ENCODE results near the gene GNA14.
"Not testable (repeated sequence)": the region's sequence is repeated elsewhere in the genome, so short reads cannot be mapped to it uniquely, and the experiment has no call there.

DNA sequence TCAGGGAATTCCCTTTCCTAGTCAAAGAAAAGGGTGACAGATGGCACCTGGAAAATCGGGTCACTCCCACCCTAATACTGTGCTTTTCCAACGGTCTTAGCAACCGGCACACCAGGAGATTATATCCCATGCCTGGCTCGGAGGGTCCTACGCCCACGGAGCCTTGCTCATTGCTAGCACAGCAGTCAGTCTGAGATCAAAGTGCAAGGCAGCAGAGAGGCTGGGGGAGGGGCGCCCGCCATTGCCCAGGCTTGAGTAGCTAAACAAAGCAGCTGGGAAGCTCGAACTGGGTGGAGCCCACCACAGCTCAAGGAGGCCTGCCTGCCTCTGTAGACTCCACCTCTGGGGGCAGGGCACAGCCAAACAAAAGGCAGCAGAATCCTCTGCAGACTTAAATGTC lies 239.6 kb downstream of the GNA14 start:
- TF ChIP-seq POLR2A, POLR2AphosphoS5 (IDR thresholded peaks at IDR 0.05): not testable (repeated sequence)
- TF ChIP-seq, protein P1, sequence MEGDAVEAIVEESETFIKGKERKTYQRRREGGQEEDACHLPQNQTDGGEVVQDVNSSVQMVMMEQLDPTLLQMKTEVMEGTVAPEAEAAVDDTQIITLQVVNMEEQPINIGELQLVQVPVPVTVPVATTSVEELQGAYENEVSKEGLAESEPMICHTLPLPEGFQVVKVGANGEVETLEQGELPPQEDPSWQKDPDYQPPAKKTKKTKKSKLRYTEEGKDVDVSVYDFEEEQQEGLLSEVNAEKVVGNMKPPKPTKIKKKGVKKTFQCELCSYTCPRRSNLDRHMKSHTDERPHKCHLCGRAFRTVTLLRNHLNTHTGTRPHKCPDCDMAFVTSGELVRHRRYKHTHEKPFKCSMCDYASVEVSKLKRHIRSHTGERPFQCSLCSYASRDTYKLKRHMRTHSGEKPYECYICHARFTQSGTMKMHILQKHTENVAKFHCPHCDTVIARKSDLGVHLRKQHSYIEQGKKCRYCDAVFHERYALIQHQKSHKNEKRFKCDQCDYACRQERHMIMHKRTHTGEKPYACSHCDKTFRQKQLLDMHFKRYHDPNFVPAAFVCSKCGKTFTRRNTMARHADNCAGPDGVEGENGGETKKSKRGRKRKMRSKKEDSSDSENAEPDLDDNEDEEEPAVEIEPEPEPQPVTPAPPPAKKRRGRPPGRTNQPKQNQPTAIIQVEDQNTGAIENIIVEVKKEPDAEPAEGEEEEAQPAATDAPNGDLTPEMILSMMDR (IDR thresholded peaks at IDR 0.05), result not testable (repeated sequence)

Data from breast epithelium (tissue), 3 donors.